GM21576 (cell line): ENCODE results near the gene PCDH20.
"Not testable (repeated sequence)": the region's sequence is repeated elsewhere in the genome, so short reads cannot be mapped to it uniquely, and the experiment has no call there.

ENCODE experiments used
- ATAC-seq: cut with Tn5 transposase; IDR thresholded peaks from one replicate; pipeline ENCODE4 v1.9.1; 2021; ENCODE audit warnings: mild to moderate bottlenecking, moderate library complexity; ENCODE audit not compliant: unreplicated experiment

The PCDH20 gene, protein sequence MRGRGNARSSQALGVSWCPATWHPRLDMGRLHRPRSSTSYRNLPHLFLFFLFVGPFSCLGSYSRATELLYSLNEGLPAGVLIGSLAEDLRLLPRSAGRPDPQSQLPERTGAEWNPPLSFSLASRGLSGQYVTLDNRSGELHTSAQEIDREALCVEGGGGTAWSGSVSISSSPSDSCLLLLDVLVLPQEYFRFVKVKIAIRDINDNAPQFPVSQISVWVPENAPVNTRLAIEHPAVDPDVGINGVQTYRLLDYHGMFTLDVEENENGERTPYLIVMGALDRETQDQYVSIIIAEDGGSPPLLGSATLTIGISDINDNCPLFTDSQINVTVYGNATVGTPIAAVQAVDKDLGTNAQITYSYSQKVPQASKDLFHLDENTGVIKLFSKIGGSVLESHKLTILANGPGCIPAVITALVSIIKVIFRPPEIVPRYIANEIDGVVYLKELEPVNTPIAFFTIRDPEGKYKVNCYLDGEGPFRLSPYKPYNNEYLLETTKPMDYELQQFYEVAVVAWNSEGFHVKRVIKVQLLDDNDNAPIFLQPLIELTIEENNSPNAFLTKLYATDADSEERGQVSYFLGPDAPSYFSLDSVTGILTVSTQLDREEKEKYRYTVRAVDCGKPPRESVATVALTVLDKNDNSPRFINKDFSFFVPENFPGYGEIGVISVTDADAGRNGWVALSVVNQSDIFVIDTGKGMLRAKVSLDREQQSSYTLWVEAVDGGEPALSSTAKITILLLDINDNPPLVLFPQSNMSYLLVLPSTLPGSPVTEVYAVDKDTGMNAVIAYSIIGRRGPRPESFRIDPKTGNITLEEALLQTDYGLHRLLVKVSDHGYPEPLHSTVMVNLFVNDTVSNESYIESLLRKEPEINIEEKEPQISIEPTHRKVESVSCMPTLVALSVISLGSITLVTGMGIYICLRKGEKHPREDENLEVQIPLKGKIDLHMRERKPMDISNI

GRCh38 chr13:61415749-61416148, at the start of gene PCDH20:
TSS of gene PCDH20 (minus strand) at chr13:61415849. CDS start at chr13:61415158, 691 bp downstream.
- no peak for ATAC-seq

DNA sequence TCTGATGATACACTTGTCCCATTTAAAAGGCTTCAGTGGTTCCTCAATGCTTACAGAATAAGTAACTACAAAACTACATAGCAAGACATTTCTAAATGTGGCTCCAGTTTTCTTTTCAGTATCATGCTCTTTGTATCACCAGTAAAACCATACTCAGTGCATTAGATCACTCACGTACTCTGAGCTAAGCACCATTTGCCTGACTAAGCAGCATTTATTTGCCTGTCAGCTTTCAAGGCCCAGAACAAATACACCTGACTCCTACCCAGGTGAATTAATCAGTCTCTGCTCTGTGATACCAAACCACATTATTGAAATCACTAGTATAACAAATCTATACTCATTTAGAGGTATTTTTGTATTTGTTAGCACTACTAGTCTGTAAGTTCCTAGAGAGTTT, 47.4 kb upstream of the PCDH20 start:
- no peak for ATAC-seq

- no peak for ATAC-seq
These were observed 37.5 kb upstream of the PCDH20 start for GRCh38 chr13:61453121-61453520.

DNA sequence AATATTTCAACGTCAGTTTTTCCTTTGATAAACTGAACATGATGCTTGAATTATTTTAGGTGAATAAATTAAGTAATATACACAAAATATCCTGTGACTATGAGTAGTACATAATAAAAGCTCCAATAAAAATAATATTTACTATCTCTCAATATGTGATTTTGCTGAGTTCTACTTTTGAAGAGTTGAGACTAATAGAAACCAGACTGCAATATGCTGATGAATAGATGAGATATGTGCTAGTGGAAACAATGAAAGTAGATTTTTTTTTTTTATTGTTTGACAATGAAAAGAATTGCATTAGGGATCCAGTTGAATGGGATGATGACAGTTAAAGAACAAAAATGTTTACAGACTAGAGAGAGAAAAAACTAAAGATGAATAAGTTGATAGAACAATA, 16.4 kb upstream of the PCDH20 start:
- no peak for ATAC-seq

GRCh38 chr13:61423915-61424314, 8.3 kb upstream of the PCDH20 start:
- no peak for ATAC-seq

- ATAC-seq, result no peak
These were observed 1.5 kb upstream of the PCDH20 start for GRCh38 chr13:61417086-61417570.

GRCh38 chr13:61415058-61415721, 459 bp downstream of the PCDH20 start:
- no peak for ATAC-seq

DNA sequence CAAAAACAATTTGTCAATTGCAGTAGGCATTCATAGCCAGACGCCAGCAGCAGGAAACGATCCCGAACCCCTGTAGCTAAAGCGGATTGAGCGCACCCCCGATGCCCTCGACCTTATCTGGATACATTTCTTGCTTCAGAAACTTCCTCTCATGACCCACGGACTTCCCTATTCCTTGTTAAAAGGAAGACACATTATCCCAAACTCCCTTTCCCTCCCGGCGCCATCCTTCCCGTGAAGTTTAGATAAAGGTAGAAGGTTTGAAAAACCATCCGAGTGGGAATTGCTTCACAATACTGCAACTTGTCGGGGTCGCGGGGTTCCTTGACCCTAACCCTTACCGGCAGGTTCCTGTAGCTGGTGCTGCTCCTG, 977 bp downstream of the PCDH20 start:
- no peak for ATAC-seq

- ATAC-seq, result no peak
These were observed 1.8 kb downstream of the PCDH20 start for GRCh38 chr13:61413572-61414535.

DNA sequence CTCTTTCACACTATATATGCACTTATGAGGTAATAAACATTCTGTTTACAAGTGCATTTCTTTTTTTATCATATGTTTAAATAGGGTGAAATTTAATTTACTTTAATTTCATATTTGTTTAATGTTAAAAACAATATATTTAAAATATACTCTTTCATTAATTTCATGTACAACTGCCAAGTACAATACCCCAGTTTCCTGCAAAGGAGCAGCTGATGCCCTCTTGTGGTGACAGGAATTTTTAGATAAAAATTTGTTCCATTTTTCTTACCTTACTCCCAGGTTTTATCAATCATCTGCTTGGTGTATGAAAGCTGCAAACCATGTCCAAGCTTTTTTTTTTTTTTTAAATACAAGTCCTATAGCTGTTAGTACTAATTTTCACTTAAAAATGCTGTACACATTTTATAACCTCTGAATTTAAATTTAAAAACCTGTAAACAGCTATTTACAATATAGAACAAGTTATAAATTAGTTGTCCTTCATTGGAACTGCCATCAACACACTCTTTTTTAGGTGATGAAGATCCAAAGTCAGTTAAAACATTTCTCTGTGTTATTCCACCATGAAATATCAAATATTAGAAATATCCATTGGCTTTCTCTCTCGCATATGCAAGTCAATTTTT, 4.9 kb downstream of the PCDH20 start:
- ATAC-seq, result no peak

DNA sequence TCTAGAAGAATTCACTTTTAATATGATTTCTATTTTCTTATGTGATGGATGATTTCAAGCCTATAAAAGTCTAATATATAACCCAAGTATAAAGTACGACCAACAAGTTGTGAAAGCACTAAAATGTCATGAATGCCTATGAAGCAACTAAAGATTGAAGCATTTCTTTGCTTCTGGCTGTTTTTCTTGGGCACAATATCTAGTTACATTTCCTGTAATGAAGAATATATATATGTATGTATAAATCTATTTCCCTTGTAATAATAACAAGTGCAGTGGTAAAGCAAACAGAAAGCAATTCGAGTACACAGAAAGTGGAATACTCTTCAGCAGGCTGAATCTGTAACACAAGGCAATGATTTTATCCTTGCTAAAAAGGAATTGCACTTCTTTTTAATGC, 5.4 kb downstream of the PCDH20 start:
- ATAC-seq, result no peak

GRCh38 chr13:61408571-61408970, 7.1 kb downstream of the PCDH20 start:
- no peak for ATAC-seq

- no peak for ATAC-seq
These were observed 9.4 kb downstream of the PCDH20 start for GRCh38 chr13:61406275-61406674.

- no peak for ATAC-seq
These were observed 19.5 kb downstream of the PCDH20 start for GRCh38 chr13:61396121-61396520.

DNA sequence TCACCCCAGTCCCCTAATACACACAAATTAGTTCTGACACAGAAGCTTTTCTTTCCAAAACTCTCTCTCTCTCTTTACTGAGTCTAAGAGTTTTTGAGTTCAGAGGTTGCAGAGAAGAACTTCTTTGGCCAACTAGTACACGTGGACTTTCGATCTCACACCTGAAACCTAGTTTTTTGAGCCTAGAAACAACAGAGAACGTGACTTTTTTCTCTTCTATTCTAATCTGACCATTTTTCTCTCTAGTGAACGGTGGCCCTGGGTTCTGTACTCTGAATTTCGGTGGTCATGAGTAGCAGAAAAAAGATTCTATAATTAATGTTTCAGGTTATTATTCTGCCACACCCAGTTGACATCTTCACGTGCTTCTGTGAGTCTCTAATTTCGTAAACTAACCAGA, 24.2 kb downstream of the PCDH20 start:
- ATAC-seq, result no peak

DNA sequence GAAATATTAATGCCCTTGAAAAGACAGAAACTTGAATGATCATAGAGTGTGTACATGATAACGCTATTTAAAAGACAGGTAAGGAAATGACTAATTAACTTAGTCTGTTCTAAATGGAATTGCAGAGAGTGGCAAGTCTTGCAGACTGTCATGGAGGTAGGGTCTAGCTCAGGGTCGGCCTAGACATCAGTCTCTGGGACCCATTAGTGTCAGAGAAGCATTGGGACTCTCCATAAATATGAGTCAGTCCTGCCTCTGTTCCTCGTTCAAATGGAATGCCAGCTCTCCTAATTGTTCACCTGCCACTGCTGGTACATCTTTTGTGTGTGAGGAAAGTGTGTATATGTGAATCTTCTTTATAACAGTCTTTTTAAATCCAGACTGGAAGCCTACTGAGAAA, 28.0 kb downstream of the PCDH20 start:
- no peak for ATAC-seq

DNA sequence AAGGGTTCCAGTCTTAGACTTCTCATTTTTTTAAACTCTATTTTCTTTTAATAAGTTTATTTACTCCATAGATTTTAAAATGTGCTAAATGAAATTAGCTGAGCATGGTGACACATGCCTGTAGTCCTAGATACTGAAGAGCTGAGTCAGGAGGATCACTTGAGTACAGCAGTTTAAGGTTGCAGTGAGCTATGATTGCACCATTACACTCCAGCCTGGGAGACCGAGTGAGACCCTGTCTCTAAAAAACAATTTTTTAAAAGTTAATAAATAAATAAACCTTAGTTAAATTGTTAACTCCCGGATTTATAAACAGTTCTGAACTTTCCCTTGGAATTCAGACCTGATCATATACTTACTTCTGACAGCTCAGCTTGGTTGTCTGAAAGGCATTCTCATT, 32.5 kb downstream of the PCDH20 start:
- no peak for ATAC-seq

DNA sequence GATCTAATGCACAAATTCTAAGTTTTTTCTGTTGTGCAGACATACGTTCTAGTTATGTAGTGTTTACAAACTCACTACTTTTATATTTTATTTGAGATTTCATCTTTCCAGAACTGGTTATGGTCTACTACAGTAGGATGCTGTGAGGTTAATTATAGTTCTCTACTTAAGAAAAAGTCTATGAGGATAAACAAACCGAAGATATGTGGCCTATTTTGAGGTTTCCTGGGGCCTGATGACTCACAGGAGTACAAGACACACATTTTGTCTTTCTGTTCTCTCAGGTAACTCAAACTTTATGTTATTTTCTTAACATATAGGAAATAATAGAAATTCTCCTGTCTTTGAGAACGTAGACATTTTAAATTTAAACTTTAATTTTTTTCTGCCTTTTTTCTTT, 45.1 kb downstream of the PCDH20 start:
- no peak for ATAC-seq

GRCh38 chr13:61364690-61365089, 51.0 kb downstream of the PCDH20 start:
- not testable (repeated sequence) for ATAC-seq

- ATAC-seq, result no peak
These were observed 53.1 kb downstream of the PCDH20 start for GRCh38 chr13:61362522-61362921.
